ENCODE results near the gene PKD1. TPM values are rescaled to one million over a fixed set of nuclear protein-coding genes. Genes with fewer than 3 reads are reported as not detected.

PKD1 gene
- total RNA-seq, 1 donor = 180 TPM

- no peak overlapping the region for H3K27ac ChIP-seq (ENCODE audit: low read depth, low read length)
- H3K79me2 ChIP-seq (ENCODE audit: insufficient read depth, low read length) = no peaks in the 10 kb centered on the region
- no peak overlapping the region for H2AFZ ChIP-seq (ENCODE audit: low read length)
- peaks cover 37% of the 10 kb centered on the region for H4K20me1 ChIP-seq (ENCODE audit: insufficient read depth, low read length)
- H3K4me2 ChIP-seq (ENCODE audit: insufficient read depth, low read length) = no peak overlapping the region
- no peaks in the 10 kb centered on the region for H3K27me3 ChIP-seq (ENCODE audit: insufficient read depth, low read length)
- peaks cover 81% of the 10 kb centered on the region for H3K36me3 ChIP-seq (ENCODE audit: insufficient read depth, low read length)
- H3K4me3 ChIP-seq (ENCODE audit: insufficient read depth, low read length) = no peak overlapping the region
- TF ChIP-seq CTCF (IDR thresholded peaks at IDR 0.05; ENCODE audit: extremely low read depth, low read depth, low read length) = no peak
- no peaks in the 10 kb centered on the region for H3K9me3 ChIP-seq (ENCODE audit: low read depth, low read length)
- H3K4me1 ChIP-seq (ENCODE audit: insufficient read depth, low read length) = peaks cover 3% of the 10 kb centered on the region
- no peak for DNase-seq (ENCODE audit: insufficient read length, low spot score, missing footprints)
These were observed 45.3 kb downstream of the PKD1 start for GRCh38 chr16:2090481-2090776.

- Histone ChIP-seq H3K79me2 (ENCODE audit: insufficient read depth, low read length) (no peaks in the 10 kb centered on the region), H3K4me1 (ENCODE audit: insufficient read depth, low read length) (no peaks in the 10 kb centered on the region), H3K4me3 (ENCODE audit: insufficient read depth, low read length) (no peak overlapping the region), H3K9me3 (ENCODE audit: low read depth, low read length) (no peaks in the 10 kb centered on the region), H3K27ac (ENCODE audit: low read depth, low read length) (no peak overlapping the region), H2AFZ (ENCODE audit: low read length) (no peak overlapping the region), H3K36me3 (ENCODE audit: insufficient read depth, low read length) (peaks cover 80% of the 10 kb centered on the region), H4K20me1 (ENCODE audit: insufficient read depth, low read length) (peaks cover 33% of the 10 kb centered on the region), H3K4me2 (ENCODE audit: insufficient read depth, low read length) (no peak overlapping the region), H3K27me3 (ENCODE audit: insufficient read depth, low read length) (no peaks in the 10 kb centered on the region)
- no peak for DNase-seq (ENCODE audit: insufficient read length, low spot score, missing footprints)
- TF ChIP-seq CTCF (IDR thresholded peaks at IDR 0.05; ENCODE audit: extremely low read depth, low read depth, low read length) = no peak
These were observed 45.8 kb downstream of the PKD1 start for GRCh38 chr16:2089706-2090480.

- H3K4me3 ChIP-seq (ENCODE audit: insufficient read depth, low read length) = no peak overlapping the region
- no peaks in the 10 kb centered on the region for H3K27me3 ChIP-seq (ENCODE audit: insufficient read depth, low read length)
- peaks cover 69% of the 10 kb centered on the region for H3K36me3 ChIP-seq (ENCODE audit: insufficient read depth, low read length)
- no peaks in the 10 kb centered on the region for H3K79me2 ChIP-seq (ENCODE audit: insufficient read depth, low read length)
- H2AFZ ChIP-seq (ENCODE audit: low read length) = no peak overlapping the region
- no peaks in the 10 kb centered on the region for H3K4me1 ChIP-seq (ENCODE audit: insufficient read depth, low read length)
- DNase-seq (ENCODE audit: insufficient read length, low spot score, missing footprints) = no peak
- no peak overlapping the region for H3K27ac ChIP-seq (ENCODE audit: low read depth, low read length)
- H3K4me2 ChIP-seq (ENCODE audit: insufficient read depth, low read length) = no peak overlapping the region
- no peaks in the 10 kb centered on the region for H3K9me3 ChIP-seq (ENCODE audit: low read depth, low read length)
- TF ChIP-seq CTCF (IDR thresholded peaks at IDR 0.05; ENCODE audit: extremely low read depth, low read depth, low read length) = no peak
- peaks cover 28% of the 10 kb centered on the region for H4K20me1 ChIP-seq (ENCODE audit: insufficient read depth, low read length)
These were observed 46.8 kb downstream of the PKD1 start for GRCh38 chr16:2088759-2089358.

GRCh38 chr16:2087748-2088631 lies 47.7 kb downstream of the PKD1 start:
- Histone ChIP-seq H3K27ac (ENCODE audit: low read depth, low read length) (no peak overlapping the region), H3K4me3 (ENCODE audit: insufficient read depth, low read length) (no peak overlapping the region), H4K20me1 (ENCODE audit: insufficient read depth, low read length) (peaks cover 28% of the 10 kb centered on the region), H3K9me3 (ENCODE audit: low read depth, low read length) (no peaks in the 10 kb centered on the region), H3K79me2 (ENCODE audit: insufficient read depth, low read length) (no peaks in the 10 kb centered on the region), H3K4me1 (ENCODE audit: insufficient read depth, low read length) (no peaks in the 10 kb centered on the region), H3K36me3 (ENCODE audit: insufficient read depth, low read length) (peaks cover 61% of the 10 kb centered on the region), H2AFZ (ENCODE audit: low read length) (no peak overlapping the region), H3K4me2 (ENCODE audit: insufficient read depth, low read length) (no peak overlapping the region), H3K27me3 (ENCODE audit: insufficient read depth, low read length) (no peaks in the 10 kb centered on the region)
- TF ChIP-seq CTCF (IDR thresholded peaks at IDR 0.05; ENCODE audit: extremely low read depth, low read depth, low read length) = no peak
- peak; percentile 93 for DNase-seq (ENCODE audit: insufficient read length, low spot score, missing footprints)
